SK-N-SH (cell line): ENCODE results near the gene PPP6C. TPM values are rescaled to one million over a fixed set of nuclear protein-coding genes. Genes with fewer than 3 reads are reported as not detected.

ENCODE experiments used
- CTCF ChIA-PET: fragments of 300-600, 350-600 bp; formaldehyde crosslinking; extraction: SDS; loops from one replicate; lab custom pipeline; 2021; lab: Yijun Ruan, JAX
- POLR2A ChIA-PET: fragments of 350-600 bp; sonication (Branson Sonifier 250); formaldehyde crosslinking; extraction: SDS; loops from one replicate; lab custom pipeline; 2020; ENCODE audit warnings: antibody characterized with exemption, inconsistent platforms; lab: Yijun Ruan, JAX
- DNase-seq: peaks from one replicate; pipeline ENCODE4 v3.0.0; 2012
- H2AFZ ChIP-seq: fragments of 200-600 bp; sonication (generic); 2 replicates; pipeline ENCODE4 v1.8.1; 2016; ENCODE audit warnings: antibody characterized with exemption, mild to moderate bottlenecking, low read depth
- H3F3A ChIP-seq: fragments of 200-600 bp; sonication (generic); replicated peaks from 2 replicates; pipeline ENCODE3; 2016; ENCODE audit warnings: antibody characterized with exemption, mild to moderate bottlenecking; ENCODE audit not compliant: insufficient read depth
- H3K27ac ChIP-seq, 2 experiments: fragments of 200-500 bp in 1 of 2; fragments of 200-600 bp in 1 of 2; sonication (Bioruptor generic) in 1 of 2; sonication (generic), shearing (Covaris generic) in 1 of 2; 2 replicates each; pipeline versions ENCODE4 v1.5.1 to v1.6.1; 2014 to 2016; ENCODE audit warnings: low read depth in 2 of 2, inconsistent platforms in 1 of 2, low read length in 1 of 2, mild to moderate bottlenecking in 1 of 2, mixed read lengths in 1 of 2
- H3K27me3 ChIP-seq: fragments of 200-600 bp; sonication (generic), shearing (Covaris generic); 2 replicates; pipeline ENCODE4 v1.6.1; 2016; ENCODE audit warnings: mixed run types; ENCODE audit not compliant: insufficient read depth
- H3K36me3 ChIP-seq, 2 experiments: fragments of 200-500 bp in 1 of 2; fragments of 200-600 bp in 1 of 2; sonication (Bioruptor generic) in 1 of 2; sonication (generic) in 1 of 2; replicated peaks in 1 of 2; 2 replicates each; pipeline versions ENCODE3 to v1.5.1; 2014 to 2016; ENCODE audit warnings: low read length in 1 of 2, mild to moderate bottlenecking in 1 of 2; ENCODE audit not compliant: insufficient read depth in 2 of 2, control insufficient read depth in 1 of 2
- H3K4me1 ChIP-seq, 2 experiments: fragments of 200-500 bp in 1 of 2; fragments of 200-600 bp in 1 of 2; sonication (Bioruptor generic) in 1 of 2; sonication (generic), shearing (Covaris generic) in 1 of 2; 2 replicates each; pipeline versions ENCODE4 v1.5.1 to v1.6.1; 2014 to 2016; ENCODE audit warnings: low read depth in 1 of 2, low read length in 1 of 2, mixed run types in 1 of 2; ENCODE audit not compliant: insufficient read depth in 2 of 2, control insufficient read depth in 1 of 2
- H3K4me2 ChIP-seq: fragments of 200-600 bp; sonication (generic), shearing (Covaris generic); 2 replicates; pipeline ENCODE4 v1.6.1; 2017; ENCODE audit warnings: mixed run types
- H3K4me3 ChIP-seq, 2 experiments: fragments of 200-500 bp in 1 of 2; fragments of 200-600 bp in 1 of 2; sonication (Bioruptor generic) in 1 of 2; sonication (generic), shearing (Covaris generic) in 1 of 2; 2 replicates each; pipeline versions ENCODE4 v1.5.1 to v1.8.1; 2014 to 2016; ENCODE audit warnings: low read depth in 2 of 2, inconsistent platforms in 1 of 2, low read length in 1 of 2, mild to moderate bottlenecking in 1 of 2, mixed read lengths in 1 of 2, moderate library complexity in 1 of 2
- H3K79me2 ChIP-seq: fragments of 200-600 bp; sonication (generic); 2 replicates; pipeline ENCODE4 v1.8.1; 2017; ENCODE audit warnings: mild to moderate bottlenecking; ENCODE audit not compliant: insufficient read depth
- H3K9ac ChIP-seq: fragments of 200-600 bp; sonication (generic); 2 replicates; pipeline ENCODE4 v1.6.1; 2017; ENCODE audit warnings: mixed run types
- H3K9me2 ChIP-seq: fragments of 200-600 bp; sonication (generic); 2 replicates; pipeline ENCODE4 v1.6.1; 2017; ENCODE audit warnings: mixed run types
- H3K9me3 ChIP-seq: fragments of 200-600 bp; sonication (generic); 2 replicates; pipeline ENCODE4 v1.6.1; 2017; ENCODE audit warnings: mixed run types, mild to moderate bottlenecking, moderate library complexity
- H4K20me1 ChIP-seq: fragments of 200-600 bp; sonication (generic); 2 replicates; pipeline ENCODE4 v1.6.1; 2017; ENCODE audit warnings: mild to moderate bottlenecking, mixed run types; ENCODE audit not compliant: insufficient read depth
- EP300 ChIP-seq, 2 experiments: IDR thresholded peaks; 2 replicates each; pipeline versions ENCODE4 v1.4.0 to v1.6.1; 2012; ENCODE audit warnings: borderline replicate concordance in 1 of 2, low read depth in 1 of 2, low read length in 1 of 2
- EZH2phosphoT487 ChIP-seq: fragments of 200-600 bp; sonication (generic); IDR thresholded peaks from 2 replicates; pipeline ENCODE4 v1.6.1; 2017; ENCODE audit warnings: low read depth, mixed run types, mild to moderate bottlenecking, antibody characterized with exemption, moderate library complexity, borderline replicate concordance
- FOSL2 ChIP-seq: IDR thresholded peaks from 2 replicates; pipeline ENCODE4 v1.4.0; 2012; ENCODE audit warnings: low read depth, mild to moderate bottlenecking, moderate library complexity, borderline replicate concordance
- FOXM1 ChIP-seq: IDR thresholded peaks from 2 replicates; pipeline ENCODE4 v1.4.0; 2012; ENCODE audit warnings: low read depth, mild to moderate bottlenecking
- GABPA ChIP-seq: IDR thresholded peaks from 2 replicates; pipeline ENCODE4 v1.4.0; 2012; ENCODE audit warnings: low read depth, mild to moderate bottlenecking
- JUND ChIP-seq: IDR thresholded peaks from 2 replicates; pipeline ENCODE4 v1.4.0; 2012
- MXI1 ChIP-seq: IDR thresholded peaks from 2 replicates; pipeline ENCODE4 v1.6.1; 2012; ENCODE audit warnings: mild to moderate bottlenecking, low read depth, low read length, improper control_type of control experiment
- NRF1 ChIP-seq: IDR thresholded peaks from 2 replicates; pipeline ENCODE4 v1.6.1; 2012; ENCODE audit warnings: low read depth, mild to moderate bottlenecking, low read length
- POLR2AphosphoS5 ChIP-seq: IDR thresholded peaks from 2 replicates; pipeline ENCODE4 v1.6.1; 2012; ENCODE audit warnings: low read depth, low read length
- RCOR1 ChIP-seq: fragments of 150-350 bp; IDR thresholded peaks from 2 replicates; pipeline ENCODE4 v1.6.1; 2017; ENCODE audit warnings: antibody characterized with exemption, low read length
- RFX5 ChIP-seq: IDR thresholded peaks from 2 replicates; pipeline ENCODE4 v1.6.1; 2012; ENCODE audit warnings: mild to moderate bottlenecking, improper control_type of control experiment, low read length
- RXRA ChIP-seq: IDR thresholded peaks from 2 replicates; pipeline ENCODE4 v1.4.0; 2012; ENCODE audit warnings: low read depth, mild to moderate bottlenecking, borderline replicate concordance
- SMC3 ChIP-seq: IDR thresholded peaks from 2 replicates; pipeline ENCODE4 v1.6.1; 2012; ENCODE audit warnings: low read depth, low read length, improper control_type of control experiment
- TCF12 ChIP-seq: IDR thresholded peaks from 2 replicates; pipeline ENCODE4 v1.4.0; 2012
- TEAD4 ChIP-seq: IDR thresholded peaks from 2 replicates; pipeline ENCODE4 v1.4.0; 2012; ENCODE audit warnings: mild to moderate bottlenecking, borderline replicate concordance; ENCODE audit not compliant: insufficient read depth
- USF2 ChIP-seq: fragments of 150-350 bp; IDR thresholded peaks from 2 replicates; pipeline ENCODE4 v1.6.1; 2017; ENCODE audit warnings: antibody characterized with exemption, low read length, low read depth, borderline replicate concordance
- WGBS: methylation state at CpG from one replicate; pipeline ENCODE4 v1.1.6; 2017; ENCODE audit warnings: low lambda C conversion rate; 5-methylcytosine and 5-hydroxymethylcytosine counted together
- polyA plus RNA-seq, 3 experiments: library from polyadenylated mRNA; depleted of rRNA; stranded (reverse); fragments of >200 nt; gene quantifications; 2 replicates each; pipeline ENCODE4 v1.2.3, GENCODE V29; 2012
- TF ChIP-seq, protein P1 (sequence below): IDR thresholded peaks from 2 replicates; pipeline ENCODE4 v1.4.0; 2012; ENCODE audit warnings: low read depth, borderline replicate concordance
- TF ChIP-seq, protein P2 (sequence below): IDR thresholded peaks from 2 replicates; pipeline ENCODE4 v1.4.0; 2012; ENCODE audit warnings: low read depth, borderline replicate concordance

The PPP6C gene
- polyA plus RNA-seq, 1 of the 3 experiments (the other 2 are of a cell fraction): 14.8 TPM

GRCh38 chr9:125145425-125145824 is 44.2 kb downstream of the PPP6C start:
- Histone ChIP-seq H3K4me2 (no peak overlapping the region), H3K27me3 (no peaks in the 10 kb centered on the region), H4K20me1 (no peaks in the 10 kb centered on the region), H3K36me3 (peaks cover 5 to 30% of the 10 kb centered on the region in 2 experiments), H3K9me2 (no peaks in the 10 kb centered on the region), H3K79me2 (peaks cover 7% of the 10 kb centered on the region; the same call in 1 of the 2 replicates), H3K27ac (no peak overlapping the region), H3K4me3 (no peak overlapping the region), H2AFZ (no peak overlapping the region), H3F3A (peaks cover 17% of the 10 kb centered on the region), H3K9ac (no peak overlapping the region), H3K4me1 (peaks cover 0 to 5% of the 10 kb centered on the region in 2 experiments; a peak in 2 of 4 replicates), H3K9me3 (no peaks in the 10 kb centered on the region)
- ChIA-PET CTCF (no interaction called here), POLR2A (interaction anchor here (0.6 kb wide), 1 partner anchor 150 kb away, joined by 3 read pairs; no protein-coding TSS in a partner anchor)
- no peak for DNase-seq
- whole genome bisulfite sequencing: 91% methylated on average over 4 of the region's 4 CpGs
- TF ChIP-seq, protein P1, sequence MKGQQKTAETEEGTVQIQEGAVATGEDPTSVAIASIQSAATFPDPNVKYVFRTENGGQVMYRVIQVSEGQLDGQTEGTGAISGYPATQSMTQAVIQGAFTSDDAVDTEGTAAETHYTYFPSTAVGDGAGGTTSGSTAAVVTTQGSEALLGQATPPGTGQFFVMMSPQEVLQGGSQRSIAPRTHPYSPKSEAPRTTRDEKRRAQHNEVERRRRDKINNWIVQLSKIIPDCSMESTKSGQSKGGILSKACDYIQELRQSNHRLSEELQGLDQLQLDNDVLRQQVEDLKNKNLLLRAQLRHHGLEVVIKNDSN: no peak
- no peak for TF ChIP-seq MXI1
- no peak for TF ChIP-seq FOSL2
- TF ChIP-seq GABPA: no peak
- no peak for TF ChIP-seq NRF1
- TF ChIP-seq TEAD4: no peak
- no peak for TF ChIP-seq USF2
- TF ChIP-seq FOXM1: no peak
- TF ChIP-seq, protein P2, sequence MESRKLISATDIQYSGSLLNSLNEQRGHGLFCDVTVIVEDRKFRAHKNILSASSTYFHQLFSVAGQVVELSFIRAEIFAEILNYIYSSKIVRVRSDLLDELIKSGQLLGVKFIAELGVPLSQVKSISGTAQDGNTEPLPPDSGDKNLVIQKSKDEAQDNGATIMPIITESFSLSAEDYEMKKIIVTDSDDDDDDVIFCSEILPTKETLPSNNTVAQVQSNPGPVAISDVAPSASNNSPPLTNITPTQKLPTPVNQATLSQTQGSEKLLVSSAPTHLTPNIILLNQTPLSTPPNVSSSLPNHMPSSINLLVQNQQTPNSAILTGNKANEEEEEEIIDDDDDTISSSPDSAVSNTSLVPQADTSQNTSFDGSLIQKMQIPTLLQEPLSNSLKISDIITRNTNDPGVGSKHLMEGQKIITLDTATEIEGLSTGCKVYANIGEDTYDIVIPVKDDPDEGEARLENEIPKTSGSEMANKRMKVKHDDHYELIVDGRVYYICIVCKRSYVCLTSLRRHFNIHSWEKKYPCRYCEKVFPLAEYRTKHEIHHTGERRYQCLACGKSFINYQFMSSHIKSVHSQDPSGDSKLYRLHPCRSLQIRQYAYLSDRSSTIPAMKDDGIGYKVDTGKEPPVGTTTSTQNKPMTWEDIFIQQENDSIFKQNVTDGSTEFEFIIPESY: no peak
- TF ChIP-seq RXRA: no peak
- no peak for TF ChIP-seq POLR2AphosphoS5
- TF ChIP-seq RCOR1: no peak
- TF ChIP-seq JUND: no peak
- TF ChIP-seq SMC3: no peak
- no peak for TF ChIP-seq EP300 (IDR thresholded peaks at IDR 0.05; ENCODE audit: borderline replicate concordance in 1 of 2, low read depth in 1 of 2, low read length in 1 of 2)
- no peak for TF ChIP-seq RFX5
- TF ChIP-seq TCF12: no peak
- TF ChIP-seq EZH2phosphoT487: no peak
